Thyroid gland (tissue), 4 donors: Measurements from ENCODE around the gene SUCLA2. TPM values are rescaled to one million over a fixed set of nuclear protein-coding genes. Genes with fewer than 3 reads are reported as not detected.
"Not testable (repeated sequence)": the region's sequence is repeated elsewhere in the genome, so short reads cannot be mapped to it uniquely, and the experiment has no call there.

ENCODE experiments used
- DNase-seq, 2 donors: peaks; one replicate each; pipeline ENCODE4 v3.0.0-alpha.2; 2019
- H3K27ac ChIP-seq, 3 donors: fragments of 200-600 bp; sonication (generic); 1 replicate in 2 of 3; 2 replicates in 1 of 3; pipeline ENCODE4 v1.5.1; 2016 to 2019; ENCODE audit warnings: mild to moderate bottlenecking in 1 of 3, moderate library complexity in 1 of 3
- H3K27me3 ChIP-seq: fragments of 200-600 bp; sonication (generic); one replicate; pipeline ENCODE4 v1.5.1; 2019
- H3K36me3 ChIP-seq, 2 donors: fragments of 200-600 bp; sonication (generic); one replicate each; pipeline ENCODE4 v1.5.1; 2016 to 2019
- H3K4me1 ChIP-seq, 2 donors: fragments of 200-600 bp; sonication (generic); one replicate each; pipeline ENCODE4 v1.5.1; 2017 to 2019
- H3K4me3 ChIP-seq, 3 donors: fragments of 200-600 bp; sonication (generic); replicated peaks in 1 of 3; 1 replicate in 2 of 3; 2 replicates in 1 of 3; pipeline ENCODE4 v1.5.1; 2016; ENCODE audit warnings: mild to moderate bottlenecking in 1 of 3
- H3K9me3 ChIP-seq: fragments of 200-600 bp; sonication (generic); one replicate; pipeline ENCODE4 v1.5.1; 2017
- POLR2A ChIP-seq, 2 donors: fragments of 450-650 bp; IDR thresholded peaks; one replicate each; pipeline ENCODE4 v1.6.1; 2017; ENCODE audit warnings: antibody characterized with exemption in 2 of 2, mild to moderate bottlenecking in 2 of 2, moderate library complexity in 1 of 2
- WGBS, 2 donors: methylation state at CpG; one replicate each; pipeline ENCODE4 v1.1.5; 2017; 5-methylcytosine and 5-hydroxymethylcytosine counted together
- intact Hi-C: fragments of 100-400 bp; cut with DNase I; formaldehyde crosslinking; loops from one replicate; pipeline ENCODE4 v1.15.1; 2023
- total RNA-seq, 4 donors: library from RNA; depleted of rRNA; stranded (reverse); fragments of >200 nt; gene quantifications; one replicate each; pipeline ENCODE4 v1.2.3, GENCODE V29; 2016
- TF ChIP-seq, protein P1 (sequence below), 6 experiments: fragments of 200-600 bp in 3 of 6; fragments of 450-650 bp in 3 of 6; sonication (generic) in 3 of 6; IDR thresholded peaks; one replicate each; pipeline ENCODE4 v1.5.1; 2016 to 2019; ENCODE audit warnings: antibody characterized with exemption in 6 of 6, mild to moderate bottlenecking in 2 of 6, inconsistent platforms in 1 of 6, moderate library complexity in 1 of 6

Gene SUCLA2
- total RNA-seq, 4 donors from 2014 or later: 51.7 to 81.6 (median 57.4) TPM

GRCh38 chr13:47957073-47957472, 44.0 kb downstream of the SUCLA2 start:
- Histone ChIP-seq H3K9me3 (no peaks in the 10 kb centered on the region), H3K27ac (no peak overlapping the region), H3K36me3 (peaks cover 0 to 3% of the 10 kb centered on the region in 2 donors), H3K27me3 (no peaks in the 10 kb centered on the region), H3K4me1 (no peaks in the 10 kb centered on the region), H3K4me3 (no peak overlapping the region)
- no peak for DNase-seq
- 93 to 94% methylated on average over 5 of the region's 5 CpGs for WGBS, 2 donors
- TF ChIP-seq, protein P1, sequence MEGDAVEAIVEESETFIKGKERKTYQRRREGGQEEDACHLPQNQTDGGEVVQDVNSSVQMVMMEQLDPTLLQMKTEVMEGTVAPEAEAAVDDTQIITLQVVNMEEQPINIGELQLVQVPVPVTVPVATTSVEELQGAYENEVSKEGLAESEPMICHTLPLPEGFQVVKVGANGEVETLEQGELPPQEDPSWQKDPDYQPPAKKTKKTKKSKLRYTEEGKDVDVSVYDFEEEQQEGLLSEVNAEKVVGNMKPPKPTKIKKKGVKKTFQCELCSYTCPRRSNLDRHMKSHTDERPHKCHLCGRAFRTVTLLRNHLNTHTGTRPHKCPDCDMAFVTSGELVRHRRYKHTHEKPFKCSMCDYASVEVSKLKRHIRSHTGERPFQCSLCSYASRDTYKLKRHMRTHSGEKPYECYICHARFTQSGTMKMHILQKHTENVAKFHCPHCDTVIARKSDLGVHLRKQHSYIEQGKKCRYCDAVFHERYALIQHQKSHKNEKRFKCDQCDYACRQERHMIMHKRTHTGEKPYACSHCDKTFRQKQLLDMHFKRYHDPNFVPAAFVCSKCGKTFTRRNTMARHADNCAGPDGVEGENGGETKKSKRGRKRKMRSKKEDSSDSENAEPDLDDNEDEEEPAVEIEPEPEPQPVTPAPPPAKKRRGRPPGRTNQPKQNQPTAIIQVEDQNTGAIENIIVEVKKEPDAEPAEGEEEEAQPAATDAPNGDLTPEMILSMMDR (IDR thresholded peaks at IDR 0.05): no peak
- no peak for TF ChIP-seq POLR2A (IDR thresholded peaks at IDR 0.05)
- intact Hi-C loops: no loop called here

DNA sequence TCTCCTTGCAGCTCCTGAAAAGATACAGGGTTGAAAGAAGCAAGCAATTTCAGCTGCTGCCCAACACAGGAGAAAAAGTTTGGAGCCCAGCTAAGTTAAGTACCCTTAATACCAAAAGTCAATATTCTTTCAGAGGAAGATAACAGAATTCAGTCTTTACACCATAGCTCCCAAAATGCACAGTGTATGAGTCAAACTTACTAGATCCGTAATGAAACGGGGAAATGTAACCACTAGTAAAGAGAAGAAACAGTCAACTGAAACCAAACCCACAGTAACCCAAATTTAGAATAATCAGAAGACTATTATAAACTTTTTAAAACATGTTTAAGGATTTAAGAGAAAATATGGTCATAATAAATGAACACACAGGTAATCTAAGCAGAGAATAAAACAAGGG, 45.2 kb downstream of the SUCLA2 start:
- no peak for DNase-seq
- Histone ChIP-seq H3K36me3 (peaks cover 0 to 3% of the 10 kb centered on the region in 2 donors), H3K27me3 (no peaks in the 10 kb centered on the region), H3K27ac (no peak overlapping the region), H3K4me1 (no peaks in the 10 kb centered on the region), H3K4me3 (no peak overlapping the region), H3K9me3 (no peaks in the 10 kb centered on the region)
- intact Hi-C loops: no loop called here
- TF ChIP-seq, protein P1 (IDR thresholded peaks at IDR 0.05): no peak
- no peak for TF ChIP-seq POLR2A (IDR thresholded peaks at IDR 0.05)
- 94 to 98% methylated on average over 2 of the region's 2 CpGs for WGBS, 2 donors

- Histone ChIP-seq H3K36me3 (peaks cover 7 to 15% of the 10 kb centered on the region in 2 donors), H3K27me3 (no peaks in the 10 kb centered on the region), H3K9me3 (no peaks in the 10 kb centered on the region), H3K4me1 (no peaks in the 10 kb centered on the region), H3K27ac (no peak overlapping the region), H3K4me3 (no peak overlapping the region)
- intact Hi-C loops: no loop called here
- no peak for DNase-seq
- no peak for TF ChIP-seq POLR2A (IDR thresholded peaks at IDR 0.05)
- TF ChIP-seq, protein P1 (IDR thresholded peaks at IDR 0.05): no peak
- 95 to 96% methylated on average over 2 of the region's 2 CpGs for WGBS, 2 donors
These were observed 51.3 kb downstream of the SUCLA2 start for GRCh38 chr13:47949799-47950198.

- DNase-seq: no peak
- Histone ChIP-seq H3K27ac (no peak overlapping the region), H3K4me3 (no peak overlapping the region), H3K36me3 (peaks cover 15 to 18% of the 10 kb centered on the region in 2 donors), H3K9me3 (no peaks in the 10 kb centered on the region), H3K27me3 (no peaks in the 10 kb centered on the region), H3K4me1 (no peaks in the 10 kb centered on the region)
- 94 to 100% methylated on average over 2 of the region's 2 CpGs for WGBS, 2 donors
- TF ChIP-seq POLR2A (IDR thresholded peaks at IDR 0.05): no peak
- TF ChIP-seq, protein P1 (IDR thresholded peaks at IDR 0.05): no peak
- intact Hi-C loops: no loop called here
These were observed 55.3 kb downstream of the SUCLA2 start for GRCh38 chr13:47945738-47946137.

DNA sequence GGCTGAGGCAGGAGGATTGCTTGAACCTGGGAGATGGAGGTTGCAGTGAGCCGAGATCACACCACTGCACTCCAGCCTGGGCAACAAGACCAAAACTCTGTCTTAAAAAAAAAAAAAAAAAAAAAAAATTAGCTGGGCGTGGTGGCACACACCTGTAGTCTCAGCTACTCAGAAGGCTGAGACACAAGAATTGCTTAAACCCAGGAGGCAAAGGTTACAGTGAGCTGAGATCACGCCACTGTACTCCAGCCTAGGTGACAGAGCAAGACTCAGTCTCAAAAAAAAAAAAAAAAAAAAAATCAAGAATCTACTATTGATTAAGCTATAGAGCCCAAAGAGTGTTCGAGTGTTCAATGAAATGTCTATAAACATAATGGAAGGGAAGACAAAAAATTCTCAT, 55.9 kb downstream of the SUCLA2 start:
- 97 to 99% methylated on average over 4 of the region's 4 CpGs for WGBS, 2 donors
- H3K27me3 ChIP-seq, DNase-seq, H3K4me3 ChIP-seq, intact Hi-C loops, H3K9me3 ChIP-seq, H3K27ac ChIP-seq, H3K4me1 ChIP-seq: not testable (repeated sequence)
- peaks cover 15 to 18% of the 10 kb centered on the region in 2 donors for H3K36me3 ChIP-seq

DNA sequence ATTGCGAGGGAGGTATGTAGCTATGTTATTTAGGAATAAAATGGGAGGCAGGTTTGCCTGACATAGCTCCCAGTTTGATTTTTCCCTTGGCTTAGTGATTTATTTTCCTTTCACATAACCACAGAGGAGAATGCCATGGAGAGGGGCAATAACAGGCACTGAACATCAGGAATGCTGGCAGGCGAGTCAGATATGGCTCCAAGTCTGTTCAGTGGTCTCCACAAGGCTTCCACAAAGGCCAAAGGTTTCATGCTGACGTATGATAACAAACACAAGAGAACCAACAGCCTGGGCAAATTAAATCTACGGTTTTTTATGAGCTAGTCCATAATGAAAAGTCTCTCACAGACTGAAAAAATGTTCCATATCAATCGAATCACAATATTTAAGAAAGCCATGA, 66.7 kb downstream of the SUCLA2 start:
- Histone ChIP-seq H3K36me3 (no peaks in the 10 kb centered on the region), H3K27ac (no peak overlapping the region), H3K4me3 (no peak overlapping the region), H3K9me3 (no peaks in the 10 kb centered on the region), H3K4me1 (no peaks in the 10 kb centered on the region), H3K27me3 (no peaks in the 10 kb centered on the region)
- intact Hi-C loops: no loop called here
- TF ChIP-seq, protein P1 (IDR thresholded peaks at IDR 0.05): no peak
- no peak for TF ChIP-seq POLR2A (IDR thresholded peaks at IDR 0.05)
- DNase-seq: no peak
- WGBS, 2 donors: 85 to 92% methylated on average over 5 of the region's 5 CpGs
